H1 (cell line): Measurements from ENCODE around the gene CLGN. TPM values are rescaled to one million over a fixed set of nuclear protein-coding genes. Genes with fewer than 3 reads are reported as not detected.

Experiments
- polyA plus RNA-seq, 7 experiments: library from polyadenylated mRNA; depleted of rRNA in 3 of 7; stranded (reverse) in 5 of 7; unstranded in 2 of 7; fragments of >200 nt in 5 of 7; fragments of 200-250 nt in 2 of 7; gene quantifications; 1 replicate in 5 of 7; 2 replicates in 1 of 7; 4 replicates in 1 of 7; pipeline versions ENCODE4 v1.2.1 to v1.2.3, GENCODE V29; 2011 to 2013; ENCODE audit warnings: missing spikeins in 2 of 7, mixed read lengths in 2 of 7
- total RNA-seq: library from RNA; stranded (reverse); fragmentation: NEBNext Ultra II Directional; extraction: Animal tissue kit (Norgen Biotek cat#: 25700); gene quantifications from 2 replicates; pipeline ENCODE4 v1.2.1, GENCODE V29; 2021
- TF ChIP-seq, protein P1 (sequence below): fragments of 300-600 bp; sonication (generic); IDR thresholded peaks from 2 replicates; pipeline ENCODE4 v1.7.1; 2012; ENCODE audit warnings: low read length, moderate library complexity, mild to moderate bottlenecking, inconsistent platforms; ENCODE audit not compliant: insufficient replicate concordance

Gene CLGN
- total and polyA plus RNA-seq, 2 of the 8 experiments (the other 6 are each of a cell fraction or from before 2014, with no cell fraction given): 1.7 to 3.1 TPM

DNA sequence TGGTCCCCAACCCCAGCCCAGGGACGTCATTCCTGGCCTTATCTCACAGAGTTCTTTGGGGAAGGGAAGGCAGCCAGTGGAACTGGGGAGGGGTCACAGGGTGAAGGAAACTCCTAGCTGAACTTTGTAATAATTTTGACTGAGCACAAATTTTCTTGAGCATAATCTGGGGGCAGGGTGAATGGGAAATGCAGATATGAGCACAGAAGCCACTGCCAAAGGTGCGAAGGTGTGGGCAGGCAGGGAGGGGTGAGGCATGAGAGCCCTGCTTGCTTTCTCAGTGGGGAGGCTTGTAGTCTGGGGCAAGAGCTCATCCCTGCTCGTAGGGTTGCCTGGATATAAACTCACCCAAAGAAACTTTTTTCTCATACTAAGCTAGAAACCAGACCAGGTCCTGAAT is 35.7 kb upstream of the CLGN start (continued):
- TF ChIP-seq, protein P1, sequence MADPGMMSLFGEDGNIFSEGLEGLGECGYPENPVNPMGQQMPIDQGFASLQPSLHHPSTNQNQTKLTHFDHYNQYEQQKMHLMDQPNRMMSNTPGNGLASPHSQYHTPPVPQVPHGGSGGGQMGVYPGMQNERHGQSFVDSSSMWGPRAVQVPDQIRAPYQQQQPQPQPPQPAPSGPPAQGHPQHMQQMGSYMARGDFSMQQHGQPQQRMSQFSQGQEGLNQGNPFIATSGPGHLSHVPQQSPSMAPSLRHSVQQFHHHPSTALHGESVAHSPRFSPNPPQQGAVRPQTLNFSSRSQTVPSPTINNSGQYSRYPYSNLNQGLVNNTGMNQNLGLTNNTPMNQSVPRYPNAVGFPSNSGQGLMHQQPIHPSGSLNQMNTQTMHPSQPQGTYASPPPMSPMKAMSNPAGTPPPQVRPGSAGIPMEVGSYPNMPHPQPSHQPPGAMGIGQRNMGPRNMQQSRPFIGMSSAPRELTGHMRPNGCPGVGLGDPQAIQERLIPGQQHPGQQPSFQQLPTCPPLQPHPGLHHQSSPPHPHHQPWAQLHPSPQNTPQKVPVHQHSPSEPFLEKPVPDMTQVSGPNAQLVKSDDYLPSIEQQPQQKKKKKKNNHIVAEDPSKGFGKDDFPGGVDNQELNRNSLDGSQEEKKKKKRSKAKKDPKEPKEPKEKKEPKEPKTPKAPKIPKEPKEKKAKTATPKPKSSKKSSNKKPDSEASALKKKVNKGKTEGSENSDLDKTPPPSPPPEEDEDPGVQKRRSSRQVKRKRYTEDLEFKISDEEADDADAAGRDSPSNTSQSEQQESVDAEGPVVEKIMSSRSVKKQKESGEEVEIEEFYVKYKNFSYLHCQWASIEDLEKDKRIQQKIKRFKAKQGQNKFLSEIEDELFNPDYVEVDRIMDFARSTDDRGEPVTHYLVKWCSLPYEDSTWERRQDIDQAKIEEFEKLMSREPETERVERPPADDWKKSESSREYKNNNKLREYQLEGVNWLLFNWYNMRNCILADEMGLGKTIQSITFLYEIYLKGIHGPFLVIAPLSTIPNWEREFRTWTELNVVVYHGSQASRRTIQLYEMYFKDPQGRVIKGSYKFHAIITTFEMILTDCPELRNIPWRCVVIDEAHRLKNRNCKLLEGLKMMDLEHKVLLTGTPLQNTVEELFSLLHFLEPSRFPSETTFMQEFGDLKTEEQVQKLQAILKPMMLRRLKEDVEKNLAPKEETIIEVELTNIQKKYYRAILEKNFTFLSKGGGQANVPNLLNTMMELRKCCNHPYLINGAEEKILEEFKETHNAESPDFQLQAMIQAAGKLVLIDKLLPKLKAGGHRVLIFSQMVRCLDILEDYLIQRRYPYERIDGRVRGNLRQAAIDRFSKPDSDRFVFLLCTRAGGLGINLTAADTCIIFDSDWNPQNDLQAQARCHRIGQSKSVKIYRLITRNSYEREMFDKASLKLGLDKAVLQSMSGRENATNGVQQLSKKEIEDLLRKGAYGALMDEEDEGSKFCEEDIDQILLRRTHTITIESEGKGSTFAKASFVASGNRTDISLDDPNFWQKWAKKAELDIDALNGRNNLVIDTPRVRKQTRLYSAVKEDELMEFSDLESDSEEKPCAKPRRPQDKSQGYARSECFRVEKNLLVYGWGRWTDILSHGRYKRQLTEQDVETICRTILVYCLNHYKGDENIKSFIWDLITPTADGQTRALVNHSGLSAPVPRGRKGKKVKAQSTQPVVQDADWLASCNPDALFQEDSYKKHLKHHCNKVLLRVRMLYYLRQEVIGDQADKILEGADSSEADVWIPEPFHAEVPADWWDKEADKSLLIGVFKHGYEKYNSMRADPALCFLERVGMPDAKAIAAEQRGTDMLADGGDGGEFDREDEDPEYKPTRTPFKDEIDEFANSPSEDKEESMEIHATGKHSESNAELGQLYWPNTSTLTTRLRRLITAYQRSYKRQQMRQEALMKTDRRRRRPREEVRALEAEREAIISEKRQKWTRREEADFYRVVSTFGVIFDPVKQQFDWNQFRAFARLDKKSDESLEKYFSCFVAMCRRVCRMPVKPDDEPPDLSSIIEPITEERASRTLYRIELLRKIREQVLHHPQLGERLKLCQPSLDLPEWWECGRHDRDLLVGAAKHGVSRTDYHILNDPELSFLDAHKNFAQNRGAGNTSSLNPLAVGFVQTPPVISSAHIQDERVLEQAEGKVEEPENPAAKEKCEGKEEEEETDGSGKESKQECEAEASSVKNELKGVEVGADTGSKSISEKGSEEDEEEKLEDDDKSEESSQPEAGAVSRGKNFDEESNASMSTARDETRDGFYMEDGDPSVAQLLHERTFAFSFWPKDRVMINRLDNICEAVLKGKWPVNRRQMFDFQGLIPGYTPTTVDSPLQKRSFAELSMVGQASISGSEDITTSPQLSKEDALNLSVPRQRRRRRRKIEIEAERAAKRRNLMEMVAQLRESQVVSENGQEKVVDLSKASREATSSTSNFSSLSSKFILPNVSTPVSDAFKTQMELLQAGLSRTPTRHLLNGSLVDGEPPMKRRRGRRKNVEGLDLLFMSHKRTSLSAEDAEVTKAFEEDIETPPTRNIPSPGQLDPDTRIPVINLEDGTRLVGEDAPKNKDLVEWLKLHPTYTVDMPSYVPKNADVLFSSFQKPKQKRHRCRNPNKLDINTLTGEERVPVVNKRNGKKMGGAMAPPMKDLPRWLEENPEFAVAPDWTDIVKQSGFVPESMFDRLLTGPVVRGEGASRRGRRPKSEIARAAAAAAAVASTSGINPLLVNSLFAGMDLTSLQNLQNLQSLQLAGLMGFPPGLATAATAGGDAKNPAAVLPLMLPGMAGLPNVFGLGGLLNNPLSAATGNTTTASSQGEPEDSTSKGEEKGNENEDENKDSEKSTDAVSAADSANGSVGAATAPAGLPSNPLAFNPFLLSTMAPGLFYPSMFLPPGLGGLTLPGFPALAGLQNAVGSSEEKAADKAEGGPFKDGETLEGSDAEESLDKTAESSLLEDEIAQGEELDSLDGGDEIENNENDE: no peak
